GM12873 (cell line): ENCODE data around the gene PLD4.

ENCODE experiments used
- CTCF ChIP-seq: IDR thresholded peaks from 2 replicates; pipeline ENCODE4 v1.5.1; 2012; ENCODE audit warnings: low read depth, mild to moderate bottlenecking, moderate library complexity, low read length, control low read depth; ENCODE audit not compliant: insufficient read depth; ENCODE audit errors: missing control alignments

The PLD4 gene

GRCh38 chr14:104924421-104925213 is at the start of gene PLD4:
Gene PLD4, plus strand, starts transcription at chr14:104924879. Its CDS starts 2,262 bp downstream, at chr14:104927141.
- no peak for TF ChIP-seq CTCF

GRCh38 chr14:104875412-104875751 is 49.3 kb upstream of the PLD4 start:
- TF ChIP-seq CTCF: no peak

GRCh38 chr14:104875811-104876210 is 48.9 kb upstream of the PLD4 start:
- TF ChIP-seq CTCF: no peak

GRCh38 chr14:104876251-104876699 is 48.4 kb upstream of the PLD4 start:
- TF ChIP-seq CTCF: no peak

GRCh38 chr14:104877066-104877805 is 47.4 kb upstream of the PLD4 start:
- TF ChIP-seq CTCF: no peak

- TF ChIP-seq CTCF: no peak
Observed at GRCh38 chr14:104877806-104878550, 46.7 kb upstream of the PLD4 start.

- no peak for TF ChIP-seq CTCF
Observed at GRCh38 chr14:104878582-104878981, 46.1 kb upstream of the PLD4 start.
